Measurements from ENCODE around the gene PARD3B. TPM values are rescaled to one million over a fixed set of nuclear protein-coding genes. Genes with fewer than 3 reads are reported as not detected.

The PARD3B gene
- total and polyA plus RNA-seq, 10 of the 15 experiments (the other 5 are each of a cell fraction or from before 2014, with no cell fraction given) = 0.01 to 0.54 (median 0.07) TPM; not detected in 7

DNA sequence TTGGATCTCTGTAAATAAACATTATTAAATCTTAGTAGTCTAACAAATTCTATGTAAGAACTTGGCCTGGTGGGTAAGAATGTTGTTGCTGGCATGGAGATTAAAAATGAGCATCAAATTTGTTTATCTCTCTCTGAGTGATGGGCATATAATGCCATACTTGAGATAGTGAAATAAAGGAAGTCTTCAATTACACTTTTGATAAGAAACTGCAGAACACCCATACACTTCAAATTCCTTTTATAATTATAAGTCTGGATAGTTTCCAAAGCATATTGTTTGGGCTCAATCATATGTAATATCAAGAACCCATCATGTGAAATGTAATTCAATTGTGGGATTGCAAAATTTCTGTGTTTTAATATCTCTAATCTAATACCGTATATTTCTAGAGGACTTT is 47.4 kb upstream of the PARD3B start (continued):
- TF ChIP-seq, protein P1, sequence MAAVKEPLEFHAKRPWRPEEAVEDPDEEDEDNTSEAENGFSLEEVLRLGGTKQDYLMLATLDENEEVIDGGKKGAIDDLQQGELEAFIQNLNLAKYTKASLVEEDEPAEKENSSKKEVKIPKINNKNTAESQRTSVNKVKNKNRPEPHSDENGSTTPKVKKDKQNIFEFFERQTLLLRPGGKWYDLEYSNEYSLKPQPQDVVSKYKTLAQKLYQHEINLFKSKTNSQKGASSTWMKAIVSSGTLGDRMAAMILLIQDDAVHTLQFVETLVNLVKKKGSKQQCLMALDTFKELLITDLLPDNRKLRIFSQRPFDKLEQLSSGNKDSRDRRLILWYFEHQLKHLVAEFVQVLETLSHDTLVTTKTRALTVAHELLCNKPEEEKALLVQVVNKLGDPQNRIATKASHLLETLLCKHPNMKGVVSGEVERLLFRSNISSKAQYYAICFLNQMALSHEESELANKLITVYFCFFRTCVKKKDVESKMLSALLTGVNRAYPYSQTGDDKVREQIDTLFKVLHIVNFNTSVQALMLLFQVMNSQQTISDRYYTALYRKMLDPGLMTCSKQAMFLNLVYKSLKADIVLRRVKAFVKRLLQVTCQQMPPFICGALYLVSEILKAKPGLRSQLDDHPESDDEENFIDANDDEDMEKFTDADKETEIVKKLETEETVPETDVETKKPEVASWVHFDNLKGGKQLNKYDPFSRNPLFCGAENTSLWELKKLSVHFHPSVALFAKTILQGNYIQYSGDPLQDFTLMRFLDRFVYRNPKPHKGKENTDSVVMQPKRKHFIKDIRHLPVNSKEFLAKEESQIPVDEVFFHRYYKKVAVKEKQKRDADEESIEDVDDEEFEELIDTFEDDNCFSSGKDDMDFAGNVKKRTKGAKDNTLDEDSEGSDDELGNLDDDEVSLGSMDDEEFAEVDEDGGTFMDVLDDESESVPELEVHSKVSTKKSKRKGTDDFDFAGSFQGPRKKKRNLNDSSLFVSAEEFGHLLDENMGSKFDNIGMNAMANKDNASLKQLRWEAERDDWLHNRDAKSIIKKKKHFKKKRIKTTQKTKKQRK (IDR thresholded peaks at IDR 0.05; ENCODE audit: low read depth, low read length) = no peak
- TF ChIP-seq SMARCA5 (IDR thresholded peaks at IDR 0.05) (no peak), EED (IDR thresholded peaks at IDR 0.05; ENCODE audit: low read depth) (no peak), FOS (IDR thresholded peaks at IDR 0.05; ENCODE audit: borderline replicate concordance, extremely low read depth, insufficient read length) (no peak), JUND (IDR thresholded peaks at IDR 0.05; ENCODE audit: low read depth, low read length) (no peak), STAT3 (IDR thresholded peaks at IDR 0.05; ENCODE audit: low read depth, low read length) (no peak)
- TF ChIP-seq, protein P2, sequence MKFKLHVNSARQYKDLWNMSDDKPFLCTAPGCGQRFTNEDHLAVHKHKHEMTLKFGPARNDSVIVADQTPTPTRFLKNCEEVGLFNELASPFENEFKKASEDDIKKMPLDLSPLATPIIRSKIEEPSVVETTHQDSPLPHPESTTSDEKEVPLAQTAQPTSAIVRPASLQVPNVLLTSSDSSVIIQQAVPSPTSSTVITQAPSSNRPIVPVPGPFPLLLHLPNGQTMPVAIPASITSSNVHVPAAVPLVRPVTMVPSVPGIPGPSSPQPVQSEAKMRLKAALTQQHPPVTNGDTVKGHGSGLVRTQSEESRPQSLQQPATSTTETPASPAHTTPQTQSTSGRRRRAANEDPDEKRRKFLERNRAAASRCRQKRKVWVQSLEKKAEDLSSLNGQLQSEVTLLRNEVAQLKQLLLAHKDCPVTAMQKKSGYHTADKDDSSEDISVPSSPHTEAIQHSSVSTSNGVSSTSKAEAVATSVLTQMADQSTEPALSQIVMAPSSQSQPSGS (IDR thresholded peaks at IDR 0.05; ENCODE audit: low read length) = no peak

DNA sequence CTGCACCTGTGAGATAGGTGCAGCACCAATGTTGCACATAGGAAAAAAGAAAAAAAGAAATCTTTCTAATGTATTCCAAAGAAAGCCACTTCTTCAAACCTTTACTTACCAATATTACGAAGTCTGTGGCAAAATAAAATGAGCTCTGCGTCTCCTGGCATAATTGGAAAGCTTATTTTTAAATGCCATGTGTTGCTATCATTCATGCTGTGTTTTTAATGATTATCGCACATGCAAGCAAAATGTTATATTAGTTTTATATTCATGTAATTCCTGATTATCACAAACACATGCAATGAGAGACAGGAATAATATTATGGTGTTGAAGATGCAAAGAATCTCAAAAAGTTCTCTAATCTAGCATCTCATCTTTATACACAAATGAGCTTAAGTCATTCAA is 47.0 kb upstream of the PARD3B start:
- H3K79me2 ChIP-seq (ENCODE audit: control insufficient read depth, insufficient read depth, low read length) = no peaks in the 10 kb centered on the region
- H3K4me1 ChIP-seq (ENCODE audit: control insufficient read depth, insufficient read depth, low read length) = no peaks in the 10 kb centered on the region
- no peak overlapping the region for H3K9ac ChIP-seq (ENCODE audit: control insufficient read depth, insufficient read depth, low read length)
- no peak overlapping the region for H2AFZ ChIP-seq (ENCODE audit: control insufficient read depth, low read depth, low read length)
- ATAC-seq (no peak), FAIRE-seq (no peak), DNase-seq (ENCODE audit: low read depth, low spot score) (no peak)
- no peak overlapping the region for H3K4me2 ChIP-seq (ENCODE audit: control insufficient read depth, insufficient read depth)
- SMC1A ChIA-PET (ENCODE audit: uncharacterized antibody, unreplicated experiment) = no interaction called here
- intact Hi-C loops (cut with micrococcal nuclease; ENCODE audit: unreplicated experiment) (no loop called here), in situ Hi-C loops (cut with MboI) (no loop called here)
- H3K27ac ChIP-seq (ENCODE audit: control insufficient read depth, insufficient read depth) = no peak overlapping the region
- no peak overlapping the region for H3K4me3 ChIP-seq
- RAD21 ChIA-PET (ENCODE audit: unreplicated experiment) = no interaction called here
- BruUV-seq (replicated peaks) = no TSS peak
- WGBS (ENCODE audit: insufficient coverage, insufficient replicate concordance, low lambda C conversion rate, missing lambda C conversion rate) = 27% methylated on average over 3 of the region's 3 CpGs
- H3K27me3 ChIP-seq (replicated peaks in 1 of 2; ENCODE audit: control insufficient read depth in 2 of 2, insufficient read depth in 2 of 2, low read length in 1 of 2) = no peaks in the 10 kb centered on the region
- no peaks in the 10 kb centered on the region for H3K36me3 ChIP-seq (ENCODE audit: control insufficient read depth in 2 of 2, insufficient read depth in 2 of 2, low read length in 1 of 2)
- H4K20me1 ChIP-seq (ENCODE audit: control insufficient read depth, insufficient read depth) = no peaks in the 10 kb centered on the region
- no peaks in the 10 kb centered on the region for H3K9me3 ChIP-seq (replicated peaks; ENCODE audit: control insufficient read depth, insufficient read depth, low read length)
- CTCF ChIA-PET = no interaction called here
- POLR2A ChIA-PET = no interaction called here
- no peak for TF ChIP-seq ATF7 (IDR thresholded peaks at IDR 0.05; ENCODE audit: low read depth)
- no peak for TF ChIP-seq BRCA1 (IDR thresholded peaks at IDR 0.05; ENCODE audit: low read depth, low read length)
- no peak for TF ChIP-seq ETV6 (conservative IDR thresholded peaks at IDR 0.05 in 1 of 2, IDR thresholded peaks at IDR 0.05 in 1 of 2; ENCODE audit: borderline replicate concordance in 1 of 2, low read depth in 1 of 2)
- no peak for TF ChIP-seq ZNF24 (IDR thresholded peaks at IDR 0.05)
- TF ChIP-seq, protein P3, sequence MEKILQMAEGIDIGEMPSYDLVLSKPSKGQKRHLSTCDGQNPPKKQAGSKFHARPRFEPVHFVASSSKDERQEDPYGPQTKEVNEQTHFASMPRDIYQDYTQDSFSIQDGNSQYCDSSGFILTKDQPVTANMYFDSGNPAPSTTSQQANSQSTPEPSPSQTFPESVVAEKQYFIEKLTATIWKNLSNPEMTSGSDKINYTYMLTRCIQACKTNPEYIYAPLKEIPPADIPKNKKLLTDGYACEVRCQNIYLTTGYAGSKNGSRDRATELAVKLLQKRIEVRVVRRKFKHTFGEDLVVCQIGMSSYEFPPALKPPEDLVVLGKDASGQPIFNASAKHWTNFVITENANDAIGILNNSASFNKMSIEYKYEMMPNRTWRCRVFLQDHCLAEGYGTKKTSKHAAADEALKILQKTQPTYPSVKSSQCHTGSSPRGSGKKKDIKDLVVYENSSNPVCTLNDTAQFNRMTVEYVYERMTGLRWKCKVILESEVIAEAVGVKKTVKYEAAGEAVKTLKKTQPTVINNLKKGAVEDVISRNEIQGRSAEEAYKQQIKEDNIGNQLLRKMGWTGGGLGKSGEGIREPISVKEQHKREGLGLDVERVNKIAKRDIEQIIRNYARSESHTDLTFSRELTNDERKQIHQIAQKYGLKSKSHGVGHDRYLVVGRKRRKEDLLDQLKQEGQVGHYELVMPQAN (conservative IDR thresholded peaks at IDR 0.05) = no peak
- TF ChIP-seq SP1 (IDR thresholded peaks at IDR 0.05; ENCODE audit: low read depth, low read length) = no peak
- TF ChIP-seq CEBPB (IDR thresholded peaks at IDR 0.05; ENCODE audit: borderline replicate concordance in 1 of 2, low read depth in 2 of 2, low read length in 2 of 2) = no peak
- TF ChIP-seq, protein P4, sequence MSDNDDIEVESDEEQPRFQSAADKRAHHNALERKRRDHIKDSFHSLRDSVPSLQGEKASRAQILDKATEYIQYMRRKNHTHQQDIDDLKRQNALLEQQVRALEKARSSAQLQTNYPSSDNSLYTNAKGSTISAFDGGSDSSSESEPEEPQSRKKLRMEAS (IDR thresholded peaks at IDR 0.05; ENCODE audit: low read depth, low read length) = no peak
- TF ChIP-seq HDAC6 (IDR thresholded peaks at IDR 0.05; ENCODE audit: unreplicated experiment) = no peak
- no peak for TF ChIP-seq SUPT20H (IDR thresholded peaks at IDR 0.05; ENCODE audit: borderline replicate concordance, control insufficient read depth, low read depth, low read length)
- TF ChIP-seq ZNF217 (IDR thresholded peaks at IDR 0.05) = no peak
